Ovary (tissue), 9 donors: ENCODE results near the gene AIFM3. TPM values are rescaled to one million over a fixed set of nuclear protein-coding genes. Genes with fewer than 3 reads are reported as not detected.
A peak's percentile ranks its signal among the peaks of the same experiment; 100 is the strongest.

Experiments
- DNase-seq, 5 donors: peaks; one replicate each; pipeline ENCODE4 v3.0.0-alpha.2; 2019 to 2020
- H3K27ac ChIP-seq, 2 donors: fragments of 200-600 bp; one replicate each; pipeline versions ENCODE4 v1.5.1 to v1.8.0; 2019 to 2022
- H3K27me3 ChIP-seq: fragments of 200-600 bp; one replicate; pipeline ENCODE4 v1.8.0; 2022
- H3K36me3 ChIP-seq: fragments of 200-600 bp; sonication (generic); one replicate; pipeline ENCODE4 v1.5.1; 2019
- H3K4me1 ChIP-seq: one replicate; pipeline ENCODE4 v1.8.1; 2013; ENCODE audit warnings: mild to moderate bottlenecking, moderate library complexity; ENCODE audit not compliant: insufficient read depth
- H3K4me3 ChIP-seq: fragments of 200-600 bp; sonication (generic); one replicate; pipeline ENCODE4 v1.5.1; 2017
- H3K9me3 ChIP-seq, 2 donors: fragments of 200-600 bp in 1 of 2; sonication (generic) in 1 of 2; one replicate each; pipeline versions ENCODE4 v1.5.1 to v1.8.1; 2013 to 2019; ENCODE audit warnings: mild to moderate bottlenecking in 1 of 2, moderate library complexity in 1 of 2
- EP300 ChIP-seq: sonication (generic); formaldehyde crosslinking; IDR thresholded peaks from one replicate; pipeline ENCODE4 v1.6.1; 2017; ENCODE audit warnings: antibody characterized with exemption
- POLR2A ChIP-seq: fragments of 450-650 bp; IDR thresholded peaks from one replicate; pipeline ENCODE4 v1.6.1; 2017; ENCODE audit warnings: antibody characterized with exemption, mild to moderate bottlenecking, moderate library complexity
- WGBS, 3 donors: extraction: QIAGEN DNeasy Blood & Tissue Kit in 1 of 3; methylation state at CpG; one replicate each; pipeline versions ENCODE4 v1.1.5 to v1.1.7; 2013 to 2017; 5-methylcytosine and 5-hydroxymethylcytosine counted together
- intact Hi-C, 4 donors: fragments of 100-400 bp; cut with DNase I; formaldehyde crosslinking; loops; one replicate each; pipeline versions ENCODE4 v1.11.0 to v1.15.1; 2022 to 2023
- polyA plus RNA-seq, 2 donors: library from polyadenylated mRNA; stranded (reverse); fragments of 200-250 nt in 1 of 2; fragments of 350-450 nt in 1 of 2; fragmentation: Illumina TruSeq in 1 of 2; extraction: RNeasy Lipid Tissue Mini Kit (QIAGEN cat#74804) in 1 of 2; gene quantifications; one replicate each; pipeline ENCODE4 v1.2.3, GENCODE V29; 2013 to 2014
- total RNA-seq, 7 donors: library from RNA; depleted of rRNA in 2 of 7; stranded (reverse); fragments of >200 nt in 2 of 7; fragmentation: NEBNext Ultra II Directional in 3 of 7; extraction: Animal tissue kit (Norgen Biotek cat#: 25700) in 3 of 7; gene quantifications; one replicate each; pipeline versions ENCODE4 v1.1.0 to v1.2.4, GENCODE V29; 2016 to 2023
- TF ChIP-seq, protein P1 (sequence below), 3 donors: fragments of 450-650 bp in 2 of 3; fragments of 200-600 bp in 1 of 3; IDR thresholded peaks; one replicate each; pipeline versions ENCODE4 v1.5.1 to v1.8.0; 2016 to 2022; ENCODE audit warnings: antibody characterized with exemption in 3 of 3, mild to moderate bottlenecking in 1 of 3
- donor health status: DM: no; HTN: no; CAD: no; lungs with moderate emphysema.
- donor health status: DM: no; HTN: no; CAD: no.
- donor health status: Bipolar disorder and iron deficiency.
- donor health status: DM: yes; HTN: yes; CAD: no.
- donor health status: DM: no; HTN: no; CAD: no.
- donor health status: DM: yes; HTN: yes; CAD: no.

AIFM3 gene
- total and polyA plus RNA-seq, 9 donors: 0.43 to 2.7 (median 1.1) TPM; not detected in 1

DNA sequence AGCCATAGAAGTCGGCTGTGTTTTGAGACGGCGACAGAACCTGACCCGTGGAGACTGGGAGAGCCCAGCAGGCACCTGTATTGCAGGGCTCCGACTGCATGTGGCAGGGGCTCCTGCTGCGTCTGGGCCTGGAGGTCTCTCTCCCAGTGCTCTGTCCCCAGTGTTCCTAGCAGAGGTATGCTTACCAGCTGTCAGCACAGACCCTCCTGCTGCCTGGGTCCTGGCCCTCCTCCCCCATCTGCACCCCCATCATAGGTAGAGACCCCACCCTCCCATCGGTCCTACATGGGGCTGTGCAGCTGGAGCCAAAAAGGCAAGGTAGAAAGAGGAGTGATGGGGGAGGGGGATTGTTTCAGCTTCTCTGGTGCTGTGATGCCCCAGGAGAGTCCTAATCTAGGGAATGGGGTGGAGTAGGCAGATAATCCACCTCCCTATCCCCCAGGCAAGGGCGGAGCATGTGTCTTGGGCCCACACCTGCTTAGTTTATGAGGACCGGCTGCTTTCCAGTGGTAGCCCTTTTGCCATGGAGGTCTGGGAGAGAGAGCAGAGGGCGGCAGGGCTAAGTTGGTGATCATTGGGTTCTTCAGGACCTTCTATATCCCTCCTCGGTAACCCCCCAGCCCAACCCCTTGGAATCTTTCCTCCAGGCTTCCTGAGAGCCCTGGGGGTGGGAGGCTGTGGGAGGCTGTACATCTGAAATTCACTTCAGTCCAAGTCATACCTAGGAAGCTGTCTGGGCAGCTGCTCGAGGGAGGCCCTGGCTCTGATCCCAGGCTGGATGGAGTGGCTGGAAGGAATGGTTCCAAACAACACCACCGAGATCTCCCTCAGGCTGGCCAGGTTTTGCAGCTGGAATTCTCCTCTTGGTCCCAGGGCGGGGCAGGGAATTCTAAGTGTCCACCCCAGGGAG, 60.0 kb downstream of the AIFM3 start:
- Histone ChIP-seq H3K4me3 (no peak overlapping the region), H3K36me3 (no peaks in the 10 kb centered on the region), H3K27me3 (no peaks in the 10 kb centered on the region), H3K4me1 (peaks cover 7% of the 10 kb centered on the region), H3K9me3 (no peaks in the 10 kb centered on the region), H3K27ac (no peak overlapping the region)
- peak in 3 of 5 donors; percentile 56 to 86 (median 66) for DNase-seq
- WGBS, 3 donors: 45 to 57% (median 49%) methylated on average over 14 of the region's 14 CpGs
- intact Hi-C loops: no loop called here
- TF ChIP-seq, protein P1, sequence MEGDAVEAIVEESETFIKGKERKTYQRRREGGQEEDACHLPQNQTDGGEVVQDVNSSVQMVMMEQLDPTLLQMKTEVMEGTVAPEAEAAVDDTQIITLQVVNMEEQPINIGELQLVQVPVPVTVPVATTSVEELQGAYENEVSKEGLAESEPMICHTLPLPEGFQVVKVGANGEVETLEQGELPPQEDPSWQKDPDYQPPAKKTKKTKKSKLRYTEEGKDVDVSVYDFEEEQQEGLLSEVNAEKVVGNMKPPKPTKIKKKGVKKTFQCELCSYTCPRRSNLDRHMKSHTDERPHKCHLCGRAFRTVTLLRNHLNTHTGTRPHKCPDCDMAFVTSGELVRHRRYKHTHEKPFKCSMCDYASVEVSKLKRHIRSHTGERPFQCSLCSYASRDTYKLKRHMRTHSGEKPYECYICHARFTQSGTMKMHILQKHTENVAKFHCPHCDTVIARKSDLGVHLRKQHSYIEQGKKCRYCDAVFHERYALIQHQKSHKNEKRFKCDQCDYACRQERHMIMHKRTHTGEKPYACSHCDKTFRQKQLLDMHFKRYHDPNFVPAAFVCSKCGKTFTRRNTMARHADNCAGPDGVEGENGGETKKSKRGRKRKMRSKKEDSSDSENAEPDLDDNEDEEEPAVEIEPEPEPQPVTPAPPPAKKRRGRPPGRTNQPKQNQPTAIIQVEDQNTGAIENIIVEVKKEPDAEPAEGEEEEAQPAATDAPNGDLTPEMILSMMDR (IDR thresholded peaks at IDR 0.05): no peak
- TF ChIP-seq POLR2A (no peak), EP300 (no peak)

DNA sequence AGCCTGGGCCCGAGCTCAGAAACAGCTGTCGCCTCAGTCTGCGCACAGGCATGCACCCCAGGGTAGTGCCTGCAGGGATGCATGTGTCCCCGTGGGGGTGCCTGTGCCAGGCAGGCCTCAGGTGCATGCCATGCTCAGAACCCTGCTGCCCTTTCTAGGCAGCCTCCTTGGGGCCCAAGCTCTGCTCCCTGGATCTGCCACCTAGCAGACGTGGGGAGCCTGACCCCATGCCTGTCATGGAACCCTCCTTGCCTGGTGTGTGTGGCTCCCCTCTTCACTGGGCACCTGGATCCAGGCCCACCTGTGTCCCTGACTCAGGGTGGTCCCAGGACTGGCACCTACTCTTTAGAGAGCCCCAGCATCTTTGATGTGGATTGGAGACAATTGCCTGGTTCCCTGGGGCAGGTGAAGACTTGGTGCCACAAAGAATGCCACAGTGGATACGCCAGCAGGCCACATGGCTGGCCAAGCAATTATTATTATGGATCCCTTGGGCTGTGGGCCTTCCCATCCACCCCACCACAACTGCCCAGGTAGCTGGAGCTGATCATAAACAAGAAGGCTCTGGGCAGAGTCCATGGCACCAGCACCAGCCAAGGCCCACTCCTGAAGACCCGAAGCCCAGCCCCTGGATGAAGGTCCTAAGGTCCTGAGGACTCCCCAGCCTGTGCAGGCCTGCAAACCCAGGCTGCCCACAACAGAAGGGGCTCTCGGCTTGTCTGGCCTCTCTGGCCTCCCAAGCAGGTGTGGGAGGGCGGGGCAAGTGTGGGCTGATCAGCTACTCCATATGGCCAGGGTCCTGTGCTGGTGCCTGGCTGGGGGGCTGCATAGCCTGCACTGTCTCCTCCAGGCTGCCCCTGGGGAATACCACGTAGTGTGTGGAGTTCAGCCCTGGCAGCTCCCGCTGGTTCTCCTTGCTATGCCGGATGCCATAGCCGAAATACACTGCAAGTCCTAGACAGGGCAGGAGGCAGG, 61.5 kb downstream of the AIFM3 start:
- WGBS, 3 donors: 90 to 93% (median 93%) methylated on average over 9 to 13 of the region's 13 CpGs
- H3K36me3 ChIP-seq: no peaks in the 10 kb centered on the region
- peaks cover 10% of the 10 kb centered on the region for H3K4me1 ChIP-seq
- no peak overlapping the region for H3K27ac ChIP-seq
- no peaks in the 10 kb centered on the region for H3K27me3 ChIP-seq
- H3K9me3 ChIP-seq: no peaks in the 10 kb centered on the region
- intact Hi-C loops: no loop called here
- TF ChIP-seq, protein P1 (IDR thresholded peaks at IDR 0.05): no peak
- no peak for TF ChIP-seq POLR2A
- no peak for TF ChIP-seq EP300
- no peak for DNase-seq
- H3K4me3 ChIP-seq: no peak overlapping the region

DNA sequence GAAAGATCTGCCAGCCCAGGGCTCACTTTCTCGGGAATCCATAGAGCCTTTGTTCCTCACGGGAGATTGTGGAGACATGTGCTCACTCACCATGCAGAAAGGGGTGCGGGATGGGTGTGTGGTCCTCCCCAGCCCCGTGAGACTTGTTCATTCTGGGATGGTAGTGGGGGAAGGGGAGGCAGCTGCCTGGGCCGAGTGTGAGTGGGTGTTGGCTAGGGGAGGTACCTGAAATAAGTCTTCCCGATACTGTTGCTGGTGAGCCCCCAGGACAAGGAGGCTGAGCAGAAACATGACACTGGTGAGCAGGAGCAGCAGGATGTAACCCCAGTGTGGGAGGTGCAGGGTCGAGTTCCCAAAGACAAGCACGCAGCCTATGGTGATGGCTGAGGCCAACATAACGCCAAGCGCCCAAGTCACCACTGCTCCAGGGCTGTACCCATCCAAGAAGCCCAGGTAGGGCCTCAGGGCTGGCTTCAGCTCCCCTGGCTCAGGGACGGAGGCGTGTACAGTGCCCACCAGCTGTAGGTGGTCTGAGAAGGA, 62.5 kb downstream of the AIFM3 start:
- no peaks in the 10 kb centered on the region for H3K9me3 ChIP-seq
- no peak for DNase-seq
- no peak overlapping the region for H3K27ac ChIP-seq
- intact Hi-C loops: no loop called here
- H3K36me3 ChIP-seq: no peaks in the 10 kb centered on the region
- H3K4me3 ChIP-seq: no peak overlapping the region
- WGBS, 3 donors: 56 to 68% (median 66%) methylated on average over 12 of the region's 12 CpGs
- H3K27me3 ChIP-seq: no peaks in the 10 kb centered on the region
- TF ChIP-seq EP300: no peak
- TF ChIP-seq POLR2A: no peak
- TF ChIP-seq, protein P1 (IDR thresholded peaks at IDR 0.05): no peak
- H3K4me1 ChIP-seq: peaks cover 10% of the 10 kb centered on the region

DNA sequence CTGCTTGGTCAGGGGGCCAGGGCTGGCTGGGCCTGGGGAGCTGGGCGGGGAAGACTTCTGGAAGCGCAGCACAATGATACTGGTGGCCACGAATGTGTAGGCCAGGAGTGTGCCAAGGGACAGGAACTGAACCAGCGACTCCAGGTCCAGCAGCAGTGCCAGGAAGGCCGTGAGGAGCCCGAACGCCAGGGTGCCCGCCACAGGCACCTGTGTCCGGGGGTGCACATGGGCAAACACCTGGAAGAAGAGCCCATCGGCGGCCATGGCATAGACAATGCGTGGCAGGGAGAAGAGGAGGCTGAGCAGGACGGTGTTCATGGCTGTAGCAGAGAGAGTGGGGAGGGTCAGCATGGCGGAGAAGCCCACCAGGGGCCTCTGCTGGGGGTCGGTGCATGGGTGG, 63.0 kb downstream of the AIFM3 start:
- H3K36me3 ChIP-seq: no peaks in the 10 kb centered on the region
- intact Hi-C loops: no loop called here
- no peak overlapping the region for H3K4me3 ChIP-seq
- H3K27me3 ChIP-seq: no peaks in the 10 kb centered on the region
- no peak for DNase-seq
- 89 to 92% (median 92%) methylated on average over 15 of the region's 15 CpGs for WGBS, 3 donors
- no peak overlapping the region for H3K27ac ChIP-seq
- TF ChIP-seq, protein P1 (IDR thresholded peaks at IDR 0.05): no peak
- TF ChIP-seq POLR2A (no peak), EP300 (no peak)
- no peaks in the 10 kb centered on the region for H3K9me3 ChIP-seq
- H3K4me1 ChIP-seq: peaks cover 10% of the 10 kb centered on the region
